WTC11 (cell line): Measurements from ENCODE around the gene ABLIM3. TPM values are rescaled to one million over a fixed set of nuclear protein-coding genes. Genes with fewer than 3 reads are reported as not detected.

Source experiments
- ATAC-seq: fragments of 200-7000 bp; cut with Tn5 transposase; 2 replicates; pipeline ENCODE4 v1.10.0; 2021; ENCODE audit warnings: mild to moderate bottlenecking, moderate library complexity
- CTCF ChIA-PET: fragments of 300-600 bp; sonication (Branson Sonifier 250); formaldehyde crosslinking; loops from one replicate; lab custom pipeline; 2021; ENCODE audit warnings: antibody characterized with exemption; lab: Charles Lee
- POLR2A ChIA-PET: fragments of 350-600 bp; sonication (Branson Sonifier 250); formaldehyde crosslinking; loops from one replicate; lab custom pipeline; 2021; ENCODE audit warnings: antibody characterized with exemption; lab: Charles Lee
- DNase-seq: peaks from one replicate; pipeline ENCODE4 v3.0.0; 2021; ENCODE audit warnings: low spot score
- H3K27ac Mint-ChIP-seq: 2 replicates; pipeline ENCODE4 v1.8.0; 2021; ENCODE audit warnings: mixed read lengths
- H3K27me3 Mint-ChIP-seq: 2 replicates; pipeline ENCODE4 v1.8.0; 2021; ENCODE audit warnings: low read depth, mild to moderate bottlenecking, moderate library complexity, mixed read lengths
- H3K36me3 Mint-ChIP-seq: 2 replicates; pipeline ENCODE4 v1.8.0; 2021; ENCODE audit warnings: mixed read lengths
- H3K4me1 Mint-ChIP-seq: 2 replicates; pipeline ENCODE4 v1.8.0; 2022; ENCODE audit warnings: mixed read lengths
- H3K4me3 Mint-ChIP-seq: 2 replicates; pipeline ENCODE4 v1.8.0; 2021; ENCODE audit warnings: mild to moderate bottlenecking, moderate library complexity, mixed read lengths
- H3K9me3 Mint-ChIP-seq: 2 replicates; pipeline ENCODE4 v1.8.0; 2021; ENCODE audit warnings: mixed read lengths
- ARID4B ChIP-seq: sonication (generic); formaldehyde crosslinking; IDR thresholded peaks from 2 replicates; pipeline ENCODE4 v1.8.0; 2023; ENCODE audit warnings: missing genetic modification reagents, mild to moderate bottlenecking, borderline replicate concordance
- E2F5 ChIP-seq: sonication (generic); formaldehyde crosslinking; IDR thresholded peaks from 2 replicates; pipeline ENCODE4 v1.8.1; 2022; ENCODE audit warnings: mild to moderate bottlenecking, moderate library complexity, missing genetic modification reagents
- IRF1 ChIP-seq: sonication (generic); formaldehyde crosslinking; IDR thresholded peaks from 2 replicates; pipeline ENCODE4 v1.8.0; 2023; ENCODE audit warnings: missing genetic modification reagents
- NR1H2 ChIP-seq: sonication (generic); formaldehyde crosslinking; IDR thresholded peaks from 2 replicates; pipeline ENCODE4 v1.9.0; 2021; ENCODE audit warnings: mild to moderate bottlenecking, moderate library complexity, missing genetic modification reagents
- NR2C2 ChIP-seq: sonication (generic); formaldehyde crosslinking; IDR thresholded peaks from 2 replicates; pipeline ENCODE4 v1.8.0; 2022; ENCODE audit warnings: mild to moderate bottlenecking, missing genetic modification reagents
- OVOL2 ChIP-seq: fragments of 250-450 bp; sonication (Bioruptor Pico); IDR thresholded peaks from 2 replicates; pipeline ENCODE4 v1.9.0; 2021; ENCODE audit warnings: mild to moderate bottlenecking, borderline replicate concordance
- PREB ChIP-seq: sonication (generic); formaldehyde crosslinking; IDR thresholded peaks from 2 replicates; pipeline ENCODE4 v1.8.1; 2022; ENCODE audit warnings: mild to moderate bottlenecking, missing genetic modification reagents, moderate library complexity, borderline replicate concordance
- STAT6 ChIP-seq: sonication (generic); formaldehyde crosslinking; conservative IDR thresholded peaks from 2 replicates; pipeline ENCODE4 v1.8.1; 2023; ENCODE audit warnings: mild to moderate bottlenecking, low read depth, missing genetic modification reagents, moderate library complexity
- ZBTB43 ChIP-seq: sonication (generic); formaldehyde crosslinking; IDR thresholded peaks from 2 replicates; pipeline ENCODE4 v1.8.1; 2023; ENCODE audit warnings: mild to moderate bottlenecking, missing genetic modification reagents
- ZMAT4 ChIP-seq: fragments of 250-450 bp; sonication (Bioruptor Pico); IDR thresholded peaks from 2 replicates; pipeline ENCODE4 v1.9.0; 2021; ENCODE audit warnings: mild to moderate bottlenecking
- ZNF396 ChIP-seq: fragments of 250-450 bp; sonication (Bioruptor Pico); IDR thresholded peaks from 2 replicates; pipeline ENCODE4 v1.8.0; 2021; ENCODE audit warnings: mild to moderate bottlenecking, moderate library complexity, borderline replicate concordance
- ZNF416 ChIP-seq: fragments of 250-450 bp; sonication (Bioruptor Pico); IDR thresholded peaks from 2 replicates; pipeline ENCODE4 v1.9.0; 2021; ENCODE audit warnings: mild to moderate bottlenecking, inconsistent platforms
- ZNF423 ChIP-seq: fragments of 250-450 bp; sonication (Bioruptor Pico); IDR thresholded peaks from 2 replicates; pipeline ENCODE4 v2.1.2; 2022; ENCODE audit warnings: mild to moderate bottlenecking, moderate library complexity
- ZNF671 ChIP-seq: fragments of 250-450 bp; sonication (Bioruptor Pico); IDR thresholded peaks from 2 replicates; pipeline ENCODE4 v1.8.0; 2021; ENCODE audit warnings: mild to moderate bottlenecking
- total RNA-seq: library from RNA; stranded (reverse); gene quantifications from 3 replicates; pipeline ENCODE4 v1.2.3, GENCODE V29; 2021

The ABLIM3 gene
- total RNA-seq, 1 experiment from 2014 or later: 0.33 TPM

GRCh38 chr5:149175346-149176105 lies 34.2 kb downstream of the ABLIM3 start:
- Mint-ChIP-seq H3K27me3 (no peaks in the 10 kb centered on the region; the same call in 1 of the 2 replicates), H3K4me3 (no peak overlapping the region), H3K4me1 (no peaks in the 10 kb centered on the region), H3K9me3 (no peaks in the 10 kb centered on the region), H3K36me3 (no peaks in the 10 kb centered on the region), H3K27ac (no peak overlapping the region)
- DNase-seq: no peak
- ChIA-PET POLR2A (no interaction called here), CTCF (interaction anchor here (1.2 kb wide), 1 partner anchor 50 kb away, joined by 4 read pairs; no protein-coding TSS in a partner anchor)
- ATAC-seq: no peak
- no peak for TF ChIP-seq ZNF671 (CRISPR knock-in tag)
- TF ChIP-seq ZBTB43 (CRISPR knock-in tag): no peak
- TF ChIP-seq STAT6 (CRISPR knock-in tag): no peak
- no peak for TF ChIP-seq ARID4B (CRISPR knock-in tag)
- no peak for TF ChIP-seq NR2C2

GRCh38 chr5:149177339-149177843 lies 36.1 kb downstream of the ABLIM3 start:
- H3K4me1 Mint-ChIP-seq: no peaks in the 10 kb centered on the region
- no peaks in the 10 kb centered on the region for H3K36me3 Mint-ChIP-seq
- CTCF ChIA-PET: no interaction called here
- POLR2A ChIA-PET: no interaction called here
- H3K9me3 Mint-ChIP-seq: no peaks in the 10 kb centered on the region
- TF ChIP-seq OVOL2 (CRISPR knock-in tag): no peak
- no peak for TF ChIP-seq E2F5
- TF ChIP-seq PREB (CRISPR knock-in tag): no peak
- no peak for TF ChIP-seq ZNF396 (CRISPR knock-in tag)
- TF ChIP-seq ZMAT4: no peak
- TF ChIP-seq ZNF416: no peak
- TF ChIP-seq NR1H2 (CRISPR knock-in tag): no peak
- TF ChIP-seq IRF1 (CRISPR knock-in tag): no peak
- TF ChIP-seq ARID4B (CRISPR knock-in tag): no peak
- TF ChIP-seq ZNF423 (CRISPR knock-in tag): no peak
- DNase-seq: no peak
- no peak overlapping the region for H3K4me3 Mint-ChIP-seq
- no peak for ATAC-seq
- H3K27me3 Mint-ChIP-seq: peaks cover 3% of the 10 kb centered on the region
- H3K27ac Mint-ChIP-seq: no peak overlapping the region
